Keratinocyte (primary cell): Measurements from ENCODE around the gene DDAH2. TPM values are rescaled to one million over a fixed set of nuclear protein-coding genes. Genes with fewer than 3 reads are reported as not detected.

Experiments used
- DNase-seq: peaks from one replicate; pipeline ENCODE4 v3.0.0-alpha.2; 2011; ENCODE audit warnings: low read depth, missing footprints, low spot score
- FAIRE-seq: peaks from 2 replicates; lab custom pipeline; 2011; peaks lifted over from hg19 to GRCh38; lab: Jason Lieb, UNC
- H2AFZ ChIP-seq: 2 replicates; pipeline ENCODE4 v1.6.0; 2012; ENCODE audit warnings: low read length, control low read depth, inconsistent platforms; ENCODE audit not compliant: control insufficient read depth
- H3K27ac ChIP-seq: 2 replicates; pipeline ENCODE4 v1.5.1; 2011; ENCODE audit warnings: low read length; ENCODE audit not compliant: control insufficient read depth, insufficient read depth
- H3K27me3 ChIP-seq: 3 replicates; pipeline ENCODE4 v1.6.0; 2011; ENCODE audit warnings: low read length; ENCODE audit not compliant: control insufficient read depth, insufficient read depth; ENCODE audit errors: extremely low read depth
- H3K36me3 ChIP-seq, 2 experiments: 2 replicates in 1 of 2; 3 replicates in 1 of 2; pipeline ENCODE4 v1.5.1; 2011; ENCODE audit warnings: low read length in 2 of 2, mild to moderate bottlenecking in 1 of 2; ENCODE audit not compliant: control insufficient read depth in 2 of 2, insufficient read depth in 2 of 2; ENCODE audit errors: extremely low read depth in 1 of 2
- H3K4me1 ChIP-seq: 3 replicates; pipeline ENCODE4 v1.5.1; 2011; ENCODE audit warnings: low read length; ENCODE audit not compliant: control insufficient read depth, insufficient read depth; ENCODE audit errors: extremely low read depth
- H3K4me2 ChIP-seq: 3 replicates; pipeline ENCODE4 v1.6.0; 2011; ENCODE audit warnings: low read depth, low read length; ENCODE audit not compliant: control insufficient read depth, insufficient read depth; ENCODE audit errors: extremely low read depth
- H3K4me3 ChIP-seq, 3 experiments: fragments of 200-600 bp in 1 of 3; sonication (generic) in 1 of 3; 2 replicates in 2 of 3; 3 replicates in 1 of 3; pipeline ENCODE4 v1.5.1; 2011 to 2016; ENCODE audit warnings: low read length in 3 of 3, mild to moderate bottlenecking in 3 of 3, control low read depth in 2 of 3, inconsistent platforms in 1 of 3, low read depth in 1 of 3, mixed read lengths in 1 of 3, mixed run types in 1 of 3, moderate library complexity in 1 of 3; ENCODE audit not compliant: control insufficient read depth in 2 of 3, insufficient read depth in 2 of 3; ENCODE audit errors: extremely low read depth in 1 of 3
- H3K79me2 ChIP-seq: 2 replicates; pipeline ENCODE4 v1.6.0; 2012; ENCODE audit warnings: low read length; ENCODE audit not compliant: control insufficient read depth, insufficient read depth
- H3K9ac ChIP-seq: 3 replicates; pipeline ENCODE4 v1.6.0; 2011; ENCODE audit warnings: low read length; ENCODE audit not compliant: control insufficient read depth, insufficient read depth; ENCODE audit errors: extremely low read depth
- H3K9me1 ChIP-seq: 3 replicates; pipeline ENCODE4 v1.6.0; 2011; ENCODE audit warnings: low read length; ENCODE audit not compliant: control insufficient read depth, insufficient read depth; ENCODE audit errors: extremely low read depth
- H3K9me3 ChIP-seq: 2 replicates; pipeline ENCODE4 v1.5.1; 2012; ENCODE audit warnings: low read depth, low read length; ENCODE audit not compliant: control insufficient read depth
- H4K20me1 ChIP-seq: 3 replicates; pipeline ENCODE4 v1.6.0; 2011; ENCODE audit warnings: low read length; ENCODE audit not compliant: control insufficient read depth, insufficient read depth; ENCODE audit errors: extremely low read depth
- CTCF ChIP-seq, 3 experiments: IDR thresholded peaks in 1 of 3; conservative IDR thresholded peaks in 1 of 3; optimal IDR thresholded peaks in 1 of 3; 2 replicates in 2 of 3; 3 replicates in 1 of 3; pipeline versions ENCODE3 to v1.5.1; 2011; ENCODE audit warnings: low read length in 3 of 3, mild to moderate bottlenecking in 3 of 3, moderate library complexity in 2 of 3, control low read depth in 1 of 3, inconsistent platforms in 1 of 3; ENCODE audit not compliant: insufficient read depth in 2 of 3; ENCODE audit errors: extremely low read depth in 1 of 3
- EZH2 ChIP-seq: IDR thresholded peaks from one replicate; pipeline ENCODE4 v1.6.1; 2012; ENCODE audit warnings: inconsistent platforms, mild to moderate bottlenecking, low read length, moderate library complexity
- dilution Hi-C: fragments of 300-500 bp; cut with MboI; formaldehyde crosslinking; loops from one replicate; pipeline ENCODE4 v1.7.0; 2020; ENCODE audit warnings: low sequenced_read_pairs; ENCODE audit not compliant: extremely low pct_ligation_motif_present
- polyA plus RNA-seq, 5 experiments: library from polyadenylated mRNA; depleted of rRNA in 3 of 5; stranded (reverse) in 3 of 5; stranded (forward) in 1 of 5; unstranded in 1 of 5; fragments of >200 nt; gene quantifications; 1 replicate in 1 of 5; 2 replicates in 3 of 5; 3 replicates in 1 of 5; pipeline versions ENCODE4 v1.2.1 to v1.2.3, GENCODE V29; 2011 to 2012; ENCODE audit warnings: missing spikeins in 2 of 5, low read depth in 1 of 5, low replicate concordance in 1 of 5

The DDAH2 gene
- polyA plus RNA-seq, 1 donor (not counting 4 experiments of a cell fraction or from before 2014, with no cell fraction given): 3.0 TPM

DNA sequence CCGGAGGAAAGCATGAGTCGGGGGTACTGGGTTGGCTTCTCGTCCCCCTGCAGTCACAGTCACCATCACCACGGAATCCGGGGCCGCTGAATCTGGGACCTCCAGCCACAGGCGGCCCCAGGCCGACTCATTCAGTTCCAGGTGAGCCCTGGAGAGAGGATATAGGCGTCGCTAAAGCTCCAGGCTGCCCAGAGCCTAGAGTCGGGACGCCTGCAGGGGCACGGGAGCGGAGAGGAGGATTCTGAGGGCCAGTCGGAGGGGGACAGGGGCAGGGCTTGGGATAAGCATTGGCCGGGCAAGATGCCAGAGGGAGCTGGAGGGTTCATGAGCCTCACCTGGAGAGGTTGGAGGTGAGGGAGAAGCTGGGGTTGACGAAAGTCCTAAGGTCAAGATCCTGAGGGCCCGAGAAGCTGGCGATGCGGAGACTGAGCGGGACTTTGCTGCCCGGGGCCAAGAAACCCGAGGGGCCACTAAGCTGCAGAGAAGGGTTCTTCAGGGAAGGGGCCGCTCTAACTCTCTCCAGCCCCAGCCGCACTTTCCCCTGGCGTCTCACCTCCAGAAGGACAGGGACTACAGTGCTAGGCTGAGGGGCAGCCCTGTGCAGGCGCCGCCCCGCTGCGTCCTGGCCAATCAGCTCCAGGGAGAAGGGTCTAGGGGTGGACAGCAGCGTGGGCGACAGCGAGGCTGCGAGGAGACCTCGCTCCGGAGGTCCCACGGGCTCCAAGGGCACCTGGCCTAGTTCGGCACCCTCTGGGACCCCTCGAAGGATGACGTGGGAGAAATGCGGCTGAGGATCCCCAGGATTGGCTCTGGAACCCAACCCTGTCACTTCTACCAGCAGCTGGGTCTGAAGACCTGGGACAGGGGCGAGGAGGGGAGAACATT lies 37.1 kb upstream of the DDAH2 start:
- H3K9ac ChIP-seq: no peak overlapping the region

GRCh38 chr6:31765559-31765909 lies 36.4 kb upstream of the DDAH2 start:
- Histone ChIP-seq H3K9me1 (peaks cover 2% of the 10 kb centered on the region), H3K9ac (no peak overlapping the region), H3K4me2 (no peak overlapping the region), H3K27ac (no peak overlapping the region), H3K36me3 (peaks cover 3 to 5% of the 10 kb centered on the region in 2 experiments), H3K9me3 (no peaks in the 10 kb centered on the region), H3K4me3 (no peak overlapping the region), H3K79me2 (no peaks in the 10 kb centered on the region), H2AFZ (no peak overlapping the region), H3K4me1 (peaks cover 5% of the 10 kb centered on the region), H4K20me1 (no peaks in the 10 kb centered on the region), H3K27me3 (no peaks in the 10 kb centered on the region)
- TF ChIP-seq EZH2 (no peak), CTCF (optimal IDR thresholded peaks at IDR 0.05 in 1 of 3, IDR thresholded peaks at IDR 0.05 in 1 of 3, conservative IDR thresholded peaks at IDR 0.05 in 1 of 3; ENCODE audit: extremely low read depth in 1 of 3, insufficient read depth in 2 of 3, low read length in 3 of 3) (no peak)
- dilution Hi-C loops: no loop called here
- DNase-seq: no peak
- FAIRE-seq: no peak

More for the DNA sequence above, 37.1 kb upstream of the DDAH2 start:
- no peaks in the 10 kb centered on the region for H3K27me3 ChIP-seq
- H3K4me3 ChIP-seq: no peak overlapping the region
- peaks cover 7% of the 10 kb centered on the region for H3K4me1 ChIP-seq
- H3K9me3 ChIP-seq: no peaks in the 10 kb centered on the region
- H3K36me3 ChIP-seq: peaks cover 3 to 5% of the 10 kb centered on the region in 2 experiments
- H3K79me2 ChIP-seq: no peaks in the 10 kb centered on the region
- H2AFZ ChIP-seq: no peak overlapping the region
- no peaks in the 10 kb centered on the region for H4K20me1 ChIP-seq
- dilution Hi-C loops: no loop called here
- peaks cover 2% of the 10 kb centered on the region for H3K9me1 ChIP-seq
- H3K4me2 ChIP-seq: no peak overlapping the region
- H3K27ac ChIP-seq: no peak overlapping the region
- DNase-seq (no peak), FAIRE-seq (no peak)
- no peak for TF ChIP-seq EZH2
- no peak for TF ChIP-seq CTCF (optimal IDR thresholded peaks at IDR 0.05 in 1 of 3, IDR thresholded peaks at IDR 0.05 in 1 of 3, conservative IDR thresholded peaks at IDR 0.05 in 1 of 3; ENCODE audit: extremely low read depth in 1 of 3, insufficient read depth in 2 of 3, low read length in 3 of 3)
